Glomerular visceral epithelial cell (primary cell): ENCODE data around the gene MAP6.

ENCODE experiments used
- DNase-seq: peaks from one replicate; pipeline ENCODE4 v3.0.0-alpha.2; 2016; ENCODE audit errors: extremely low spot score

MAP6 gene

GRCh38 chr11:75568616-75569219, 100.1 kb downstream of the MAP6 start:
- DNase-seq: no peak

DNA sequence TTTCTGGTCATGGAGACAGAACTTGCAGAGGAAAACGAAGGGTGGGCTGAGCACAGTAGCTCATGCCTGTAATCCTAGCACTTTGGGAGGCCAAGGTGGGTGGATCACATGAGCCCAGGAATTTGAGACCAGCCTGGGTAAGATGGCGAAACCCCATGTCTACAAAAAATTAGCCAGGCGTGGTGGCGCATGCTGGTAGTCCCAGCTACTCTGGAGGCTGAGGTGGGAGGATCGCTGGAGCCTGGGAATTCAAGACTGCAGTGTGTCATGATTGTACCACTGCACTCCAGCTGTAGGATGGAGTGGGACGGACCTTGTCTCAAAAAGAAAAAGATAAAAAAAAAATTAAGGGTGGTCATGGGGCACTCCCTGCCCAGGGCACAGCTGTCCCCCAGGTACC, 100.9 kb downstream of the MAP6 start:
- DNase-seq: no peak

- DNase-seq: no peak
Observed at GRCh38 chr11:75566763-75567279, 102.0 kb downstream of the MAP6 start.

DNA sequence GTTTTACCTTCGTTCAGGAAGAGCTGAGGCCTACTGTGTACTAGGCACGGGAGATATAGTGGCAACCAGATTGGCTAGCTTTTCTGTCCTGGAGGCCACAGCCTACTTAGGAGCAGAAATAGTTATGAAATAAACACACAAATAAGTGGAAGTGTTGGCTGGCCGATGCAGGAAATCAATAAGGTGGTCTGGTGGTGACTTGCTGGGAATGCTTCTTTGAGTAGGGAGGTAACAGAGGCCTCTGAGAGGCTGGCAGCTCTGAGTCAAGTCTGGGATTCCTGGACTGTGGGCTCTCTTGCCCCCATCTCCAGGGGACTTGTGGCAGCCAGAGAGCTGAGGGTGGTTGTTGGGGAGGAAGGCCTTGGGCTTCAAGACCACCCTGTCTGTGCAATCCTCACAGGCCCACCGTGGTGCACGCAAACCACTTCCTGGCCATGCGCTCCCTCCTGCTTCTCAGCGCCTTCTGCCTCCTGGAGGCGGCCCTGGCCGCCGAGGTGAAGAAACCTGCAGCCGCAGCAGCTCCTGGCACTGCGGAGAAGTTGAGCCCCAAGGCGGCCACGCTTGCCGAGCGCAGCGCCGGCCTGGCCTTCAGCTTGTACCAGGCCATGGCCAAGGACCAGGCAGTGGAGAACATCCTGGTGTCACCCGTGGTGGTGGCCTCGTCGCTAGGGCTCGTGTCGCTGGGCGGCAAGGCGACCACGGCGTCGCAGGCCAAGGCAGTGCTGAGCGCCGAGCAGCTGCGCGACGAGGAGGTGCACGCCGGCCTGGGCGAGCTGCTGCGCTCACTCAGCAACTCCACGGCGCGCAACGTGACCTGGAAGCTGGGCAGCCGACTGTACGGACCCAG, 102.7 kb downstream of the MAP6 start:
- DNase-seq: no peak

- peak; percentile 82 for DNase-seq
Observed at GRCh38 chr11:75565221-75565814, 103.5 kb downstream of the MAP6 start.

DNA sequence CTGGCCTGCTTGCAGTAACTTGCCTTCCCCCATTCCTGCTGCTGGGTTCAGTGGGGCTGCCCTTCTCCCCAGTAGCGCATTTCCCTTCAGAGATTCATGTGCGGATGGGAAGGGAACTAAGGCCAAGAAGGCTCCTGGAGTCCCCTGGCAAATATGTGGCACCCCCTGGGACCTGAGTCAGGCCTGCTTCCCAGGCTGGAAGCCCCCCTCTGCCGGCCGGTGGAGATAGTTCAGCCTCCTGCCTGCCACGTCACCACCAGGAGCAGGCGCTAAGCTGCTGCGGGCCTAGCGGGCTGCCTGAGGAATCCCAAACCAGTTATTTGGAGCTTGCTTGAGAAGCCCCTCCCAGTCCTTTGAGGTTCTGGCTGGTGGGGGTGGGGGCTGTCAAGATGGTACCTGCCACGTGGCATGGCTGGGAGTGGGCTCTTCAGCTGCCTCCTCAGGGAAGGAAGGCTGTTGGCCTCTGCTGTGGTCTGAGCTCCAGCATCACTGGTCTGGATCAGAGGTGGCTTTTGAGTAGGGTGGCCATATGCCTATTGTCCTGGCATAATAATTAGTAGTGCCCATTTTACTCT, 104.8 kb downstream of the MAP6 start:
- DNase-seq: peak; percentile 71

DNA sequence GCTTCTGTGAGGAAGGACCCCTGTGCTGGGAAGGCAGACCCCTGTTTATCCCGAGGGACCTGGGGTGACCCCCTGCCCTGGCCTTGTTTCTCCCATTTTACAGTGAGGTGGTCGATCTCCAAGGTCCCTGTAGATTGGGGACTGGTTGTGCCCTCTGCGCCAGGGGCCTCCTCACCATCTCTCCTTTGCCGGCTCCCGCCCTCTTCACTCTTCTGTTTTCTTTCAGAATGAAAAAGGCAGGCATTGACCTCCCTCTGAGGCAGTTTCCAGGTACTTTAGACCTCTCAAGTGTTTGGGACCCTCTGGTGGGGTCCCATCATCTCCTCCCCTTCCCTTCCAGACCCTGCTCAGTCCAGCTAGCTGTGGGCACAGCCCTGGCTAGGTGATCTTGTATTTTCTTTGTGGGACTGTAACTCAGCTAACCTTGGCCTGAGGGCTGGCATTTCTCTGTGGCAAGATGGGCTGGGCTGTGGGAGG, 105.3 kb downstream of the MAP6 start:
- no peak for DNase-seq

DNA sequence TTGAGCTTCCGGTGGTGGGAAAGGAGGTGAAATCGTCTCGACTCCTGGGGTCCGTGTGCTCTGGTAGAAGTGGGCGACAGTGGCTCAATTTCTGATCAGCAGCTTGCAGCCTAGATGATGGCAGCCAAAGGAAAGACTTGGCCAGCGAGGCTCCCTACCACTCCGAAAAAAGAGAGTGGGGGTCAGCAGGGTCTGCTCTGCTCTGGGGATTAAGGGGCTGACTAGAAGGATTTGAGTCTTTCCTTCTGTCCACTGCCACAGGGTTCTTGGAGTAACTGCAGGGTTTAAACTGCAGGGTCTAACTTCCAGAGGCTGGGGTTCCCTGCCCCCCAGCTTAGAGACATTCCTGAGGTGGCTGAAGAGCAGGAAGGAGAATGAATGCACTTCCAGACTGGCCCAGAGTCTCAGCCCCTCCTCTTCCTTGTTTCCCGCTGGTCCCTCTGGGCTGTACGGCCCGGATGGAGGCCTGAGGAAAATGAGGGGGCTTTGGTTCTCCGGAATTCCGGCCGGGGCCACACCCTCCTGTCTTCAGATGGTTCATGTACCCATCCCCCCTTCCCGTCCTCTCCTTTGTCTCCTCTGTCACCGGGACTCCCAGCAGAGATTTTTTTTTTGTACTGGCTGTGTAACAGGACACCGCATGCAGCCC, 105.9 kb downstream of the MAP6 start:
- DNase-seq: peak; percentile 76

- peak; percentile 83 for DNase-seq
Observed at GRCh38 chr11:75562048-75562835, 106.6 kb downstream of the MAP6 start, which contains the start of gene SERPINH1. Gene SERPINH1 (plus strand): TSS chr11:75562253. CDS start chr11:75566350, 4,097 bp downstream.

DNA sequence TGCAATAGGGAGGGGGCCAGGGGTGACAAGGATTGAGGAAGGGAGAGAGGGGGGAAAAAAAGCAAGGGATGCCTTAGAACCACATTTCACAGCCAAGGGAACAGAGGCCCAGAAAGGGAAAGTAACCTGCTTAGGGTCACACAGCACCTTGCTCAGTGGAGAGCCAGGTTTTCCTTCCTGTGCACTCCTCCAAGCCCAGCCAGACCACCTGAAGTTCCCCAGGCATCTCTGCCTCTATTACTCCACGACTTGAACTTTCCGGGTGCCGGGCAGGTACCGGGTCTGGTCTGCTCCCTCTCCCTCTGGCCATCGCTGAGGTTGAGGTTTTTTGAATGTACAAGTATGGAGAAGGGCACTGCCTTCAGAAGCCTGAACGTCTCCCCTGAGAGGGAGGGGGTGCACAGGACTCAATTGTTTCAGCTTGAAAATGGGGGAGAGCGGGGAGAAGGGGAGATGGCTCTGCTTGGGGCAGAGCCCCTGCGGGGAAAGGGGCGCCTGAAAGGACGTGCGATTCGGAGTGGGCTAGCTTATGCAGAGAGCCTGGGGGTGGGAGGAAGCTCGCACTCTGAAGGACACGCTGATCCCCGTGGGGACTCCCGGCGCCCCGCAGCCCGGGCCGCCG, 107.3 kb downstream of the MAP6 start:
- no peak for DNase-seq

DNA sequence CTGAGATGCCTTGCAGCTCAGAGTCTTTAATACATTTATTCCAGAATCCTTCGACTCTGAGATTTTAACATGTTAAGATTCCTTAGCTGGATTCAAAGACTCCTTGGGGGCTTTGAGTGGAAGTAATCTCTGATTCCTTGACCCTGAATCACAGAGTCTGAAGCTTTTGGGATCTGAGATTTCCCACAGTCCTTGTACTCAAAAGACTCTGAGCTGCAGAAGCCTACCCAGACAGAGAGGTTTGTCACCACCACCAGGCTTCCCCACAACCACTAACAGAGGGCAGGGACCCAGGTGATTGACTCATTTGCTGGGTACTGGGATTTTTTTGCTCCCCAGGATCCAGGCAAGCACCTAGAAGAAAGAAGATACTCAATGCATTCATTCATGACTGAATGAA, 108.2 kb downstream of the MAP6 start:
- DNase-seq: peak; percentile 19

DNA sequence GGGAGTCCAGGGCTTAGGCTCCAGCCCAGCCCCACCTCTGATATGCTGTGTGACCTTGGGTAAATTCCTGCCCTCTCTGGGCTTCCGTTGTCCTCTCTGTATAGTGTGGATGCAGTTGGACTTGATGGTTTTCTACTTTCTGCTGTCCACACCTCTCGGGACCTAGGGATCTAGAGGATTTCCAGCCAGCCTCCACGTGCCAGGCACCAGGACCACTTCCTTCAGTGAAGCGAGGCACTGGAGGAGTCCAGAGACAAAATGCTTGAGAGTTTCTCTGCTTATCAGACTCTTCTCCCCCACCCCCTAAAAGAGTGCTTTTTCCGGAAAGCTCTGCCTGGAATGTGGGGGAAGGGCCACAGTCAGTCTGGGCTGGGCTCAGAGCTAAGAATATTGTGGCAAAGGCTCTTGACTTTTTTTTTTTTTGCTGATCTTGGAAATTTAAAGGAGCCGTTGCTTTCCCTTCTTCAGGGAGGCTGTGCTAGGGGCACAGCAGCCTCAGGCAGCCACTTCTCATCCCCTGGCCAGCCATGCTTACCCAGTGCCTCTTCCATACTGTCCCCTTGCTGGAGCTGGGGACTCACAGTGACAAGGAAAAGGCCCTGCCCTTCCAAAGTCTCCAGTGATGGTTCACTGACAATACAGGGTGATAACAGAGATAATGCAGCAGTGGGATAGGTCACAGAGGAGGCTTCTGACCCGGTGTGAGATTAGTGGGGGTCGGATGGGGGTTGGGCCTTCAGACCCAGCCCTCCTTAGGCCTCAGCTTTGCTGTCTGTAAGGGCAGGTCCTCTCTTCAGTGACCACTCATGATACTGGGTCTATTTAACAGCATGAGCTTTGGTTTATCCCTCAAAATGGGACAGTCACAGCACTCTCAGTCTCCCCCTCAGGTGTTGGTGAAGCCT, 109.6 kb downstream of the MAP6 start:
- DNase-seq: no peak

DNA sequence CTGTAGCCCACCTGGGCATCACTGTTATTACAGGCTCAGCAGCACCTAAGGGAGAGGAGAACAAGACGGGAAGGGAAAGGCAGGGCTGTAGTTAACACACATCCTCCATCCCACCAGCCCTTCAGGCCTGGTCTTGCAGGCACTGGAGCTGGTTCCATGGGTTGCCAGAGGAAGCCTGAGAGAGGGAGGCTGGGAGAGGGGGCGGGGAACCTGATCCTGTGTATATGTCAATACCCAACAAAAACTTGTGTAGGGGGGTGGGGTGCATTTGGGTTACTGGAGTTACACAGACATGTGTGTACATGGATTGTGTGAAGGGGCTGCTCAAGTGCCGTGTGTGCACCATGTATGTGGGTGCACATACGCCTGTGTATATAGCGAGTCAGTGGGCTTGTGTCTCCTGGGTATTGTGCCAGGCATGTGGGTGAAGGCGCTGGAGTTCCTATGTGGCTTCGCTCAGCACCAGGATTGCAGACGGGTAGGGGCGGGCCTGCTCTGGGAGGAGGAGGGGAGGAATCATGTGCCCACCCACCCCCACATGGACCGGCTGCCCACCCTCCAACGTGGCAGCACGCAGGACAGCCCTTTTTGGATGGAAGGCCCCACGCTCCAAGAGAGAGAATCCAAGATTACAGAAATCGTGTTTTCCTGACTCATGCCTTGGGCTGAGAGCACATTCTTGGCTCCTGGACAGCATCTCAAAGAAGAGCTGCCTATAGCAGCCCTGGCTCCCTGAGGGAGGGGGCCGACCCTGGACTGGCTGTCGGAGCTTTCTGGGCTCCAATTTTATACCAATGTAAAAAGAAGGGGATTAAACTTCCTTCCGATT, 111.0 kb downstream of the MAP6 start:
- DNase-seq: peak; percentile 17

- no peak for DNase-seq
Observed at GRCh38 chr11:75556275-75556674, 112.6 kb downstream of the MAP6 start.

DNA sequence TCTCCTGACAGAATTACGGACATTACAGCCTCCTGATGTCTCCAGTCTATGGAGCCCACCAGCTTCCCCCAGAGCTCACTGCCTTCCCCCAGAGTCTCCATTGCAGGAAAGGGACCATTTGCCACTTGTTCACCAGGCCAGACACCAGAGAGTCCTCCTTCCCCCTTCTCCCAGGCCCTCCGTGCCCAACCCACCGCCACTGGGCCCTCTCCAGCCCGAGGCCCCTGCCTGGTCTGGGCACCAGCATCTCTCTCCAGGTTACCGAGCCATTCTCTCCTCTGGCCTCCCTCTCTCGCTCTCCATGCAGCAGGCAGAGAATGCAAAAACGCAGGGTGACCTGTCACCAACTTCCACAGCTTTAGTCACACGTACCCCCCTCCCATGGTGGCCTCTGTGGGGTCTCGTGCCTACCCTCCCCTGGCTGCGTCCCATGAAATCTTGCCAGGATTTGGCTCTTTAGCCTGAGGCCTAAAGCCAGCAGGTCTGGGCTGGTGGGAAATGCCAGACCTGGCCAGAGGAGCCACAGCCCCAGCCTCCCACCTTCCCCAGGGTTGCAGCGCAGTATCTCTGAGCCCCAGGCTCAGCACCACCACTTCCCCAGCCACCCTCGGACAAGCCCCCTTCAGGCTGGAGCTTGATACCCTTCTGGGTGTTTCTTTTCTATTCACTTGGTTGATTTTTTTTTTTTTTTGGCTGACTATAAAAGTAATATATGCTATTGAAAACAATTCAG, 113.6 kb downstream of the MAP6 start:
- no peak for DNase-seq

GRCh38 chr11:75554258-75555022, 114.4 kb downstream of the MAP6 start:
- DNase-seq: peak; percentile 31

GRCh38 chr11:75553889-75554257, 115.0 kb downstream of the MAP6 start:
- no peak for DNase-seq
